HG03103 (cell line): ENCODE data around the gene HOXA2.

Experiments used
- ATAC-seq: cut with Tn5 transposase; IDR thresholded peaks from one replicate; pipeline ENCODE4 v1.9.1; 2021; ENCODE audit warnings: low read depth; ENCODE audit not compliant: unreplicated experiment

The HOXA2 gene

DNA sequence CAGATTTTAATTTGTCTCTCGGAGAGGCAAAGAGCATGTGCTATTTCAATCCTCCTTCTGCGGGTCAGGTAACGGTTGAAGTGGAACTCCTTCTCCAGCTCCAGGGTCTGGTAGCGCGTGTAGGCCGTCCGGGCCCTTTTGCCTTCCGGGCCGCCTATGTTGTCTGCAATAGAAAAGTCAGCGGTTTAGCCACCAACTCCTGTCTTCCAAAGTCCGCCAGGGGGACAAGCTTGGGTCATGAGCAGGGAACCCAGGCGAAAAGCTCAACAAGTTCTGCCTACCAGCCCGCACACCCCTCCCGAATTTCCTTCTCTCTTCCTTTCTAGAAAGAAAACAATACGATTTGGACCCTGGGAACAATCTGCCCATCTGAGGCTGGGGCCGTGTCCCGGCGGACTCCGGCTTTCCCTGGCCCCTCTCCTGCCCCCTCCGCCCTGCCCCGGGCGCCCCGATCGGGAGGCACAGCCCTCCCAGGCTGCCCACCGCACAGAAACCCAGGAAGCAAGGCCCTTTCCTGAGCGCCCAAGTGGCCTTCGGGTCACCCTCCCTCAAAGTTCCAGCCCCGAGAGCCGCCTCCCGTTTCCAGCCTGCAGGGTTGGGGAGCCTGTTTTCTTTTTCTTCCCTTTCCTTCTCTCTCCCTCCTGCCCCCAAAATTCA is 39.6 kb upstream of the HOXA2 start:
- ATAC-seq: no peak

DNA sequence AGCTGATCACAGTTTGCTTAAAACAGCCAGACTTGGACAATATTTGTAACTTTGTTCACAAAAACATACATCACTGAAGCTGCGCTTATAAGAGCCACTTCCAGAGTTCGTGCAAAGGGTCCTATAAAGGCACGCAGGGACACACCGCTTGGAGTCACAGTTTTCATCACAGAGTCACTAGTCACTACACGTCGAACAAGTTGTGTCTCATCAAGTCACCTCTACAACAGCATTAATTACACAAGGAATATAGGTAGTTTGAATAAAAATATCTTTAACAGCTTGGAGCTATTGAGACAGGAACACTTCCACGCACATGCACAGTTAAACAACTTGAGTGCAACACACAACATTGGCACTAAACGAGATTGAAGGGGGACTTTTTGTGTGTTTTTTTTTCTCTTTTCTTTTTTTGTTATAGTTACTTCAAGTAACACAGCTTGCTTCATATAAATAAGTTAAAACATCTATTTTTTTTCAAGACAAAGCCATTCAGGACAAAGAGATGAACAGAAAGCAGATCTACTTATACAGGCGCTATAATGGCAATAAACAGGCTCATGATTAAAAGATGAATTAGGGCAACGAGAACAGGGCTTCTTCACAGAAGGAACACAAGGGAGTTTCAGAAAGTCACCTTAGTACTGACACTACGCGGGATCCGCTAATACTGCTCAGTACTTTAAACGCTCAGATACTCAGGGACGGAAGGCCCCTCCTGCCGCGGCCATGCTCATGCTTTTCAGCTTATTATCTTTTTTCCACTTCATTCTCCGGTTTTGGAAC is 38.8 kb upstream of the HOXA2 start:
- no peak for ATAC-seq

DNA sequence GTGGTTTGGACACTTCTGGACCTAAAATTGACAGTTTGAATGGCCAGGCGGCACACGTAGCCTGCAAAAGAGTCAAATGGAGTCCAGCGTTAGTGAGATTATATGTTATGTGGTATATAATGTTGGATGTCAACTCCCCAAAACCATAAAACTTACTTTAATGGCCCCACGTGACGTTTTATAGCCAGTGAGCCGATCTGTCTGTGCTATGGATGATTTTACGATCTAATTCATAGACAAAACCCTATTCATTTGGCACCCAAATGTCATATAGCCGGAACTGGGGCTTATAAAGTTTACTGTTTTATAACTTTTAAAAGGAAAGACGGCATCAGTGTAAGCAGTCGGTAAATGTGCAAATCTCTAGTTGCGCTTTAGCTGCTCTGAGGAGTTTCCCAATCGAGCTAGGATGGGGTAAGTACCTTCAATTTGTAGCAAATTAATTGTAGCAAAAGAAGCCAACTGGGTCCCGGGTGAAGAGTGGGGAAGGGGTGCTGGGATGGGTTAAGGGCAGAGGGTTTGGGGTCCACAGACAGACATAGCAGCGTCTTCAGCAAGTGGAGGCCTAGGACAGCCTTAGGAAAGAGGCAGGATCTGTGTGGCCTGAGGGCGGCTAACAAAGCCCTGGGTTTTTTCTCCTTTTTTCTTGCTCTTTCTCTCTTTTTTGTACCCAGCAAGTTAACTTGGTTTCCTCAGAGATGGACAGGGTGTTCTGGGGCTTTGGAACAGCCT is 37.8 kb upstream of the HOXA2 start:
- no peak for ATAC-seq

DNA sequence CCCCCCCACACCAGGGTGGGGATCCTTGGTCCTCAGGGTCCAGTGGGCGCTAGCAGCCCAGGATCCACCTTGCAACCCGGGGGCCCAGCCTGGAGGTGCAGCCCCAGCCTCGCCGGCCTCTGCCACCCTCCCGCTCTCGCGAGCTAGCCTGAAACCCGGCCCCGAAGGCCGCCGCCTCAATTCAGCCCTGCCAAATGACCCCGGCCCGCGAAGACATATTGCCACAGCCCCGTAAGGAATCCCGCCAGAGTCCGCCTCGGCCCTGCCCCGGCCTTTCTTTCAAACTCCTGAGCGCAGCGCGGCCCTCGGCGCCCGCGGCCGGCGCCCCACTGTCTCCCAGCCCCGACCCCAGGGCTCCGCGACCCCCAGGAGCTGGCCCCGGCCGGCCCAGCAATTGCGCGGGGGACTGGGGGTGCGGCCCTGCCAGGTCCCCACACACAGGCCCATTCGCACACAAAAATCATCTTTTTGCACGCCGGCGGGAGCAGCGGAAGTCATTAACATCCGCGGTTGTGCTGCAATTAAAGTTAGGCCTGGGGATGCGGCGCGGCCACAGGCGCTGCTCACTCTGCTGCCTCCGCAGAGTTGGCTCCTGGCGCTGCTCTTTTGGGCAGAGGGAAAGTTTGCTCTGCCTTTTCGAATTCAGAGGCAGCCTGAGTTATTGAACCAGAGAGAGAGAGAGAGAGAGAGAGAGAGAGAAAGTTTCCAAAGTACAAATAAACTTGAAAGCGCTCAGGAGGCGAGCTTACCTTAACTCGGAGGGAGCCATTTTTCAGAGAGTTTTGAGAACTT is 37.0 kb upstream of the HOXA2 start:
- ATAC-seq: no peak

DNA sequence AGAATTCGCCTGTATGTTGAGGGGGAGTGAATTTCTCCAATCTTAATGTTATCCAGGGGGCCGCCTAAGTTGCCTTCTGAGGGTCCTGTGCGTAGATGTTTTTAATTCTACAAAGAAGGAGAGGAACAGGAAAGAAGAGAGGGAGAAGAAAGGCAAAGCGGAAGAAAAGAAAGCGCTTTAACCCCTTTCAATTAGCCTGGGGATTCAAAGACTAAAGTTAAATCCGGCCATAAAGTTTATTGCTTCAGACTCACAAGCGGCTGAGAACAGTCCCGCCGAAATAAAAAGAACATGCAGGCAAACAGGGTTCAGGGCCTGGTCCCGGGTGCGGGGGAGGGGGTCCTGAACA is 36.5 kb upstream of the HOXA2 start:
- ATAC-seq: no peak

DNA sequence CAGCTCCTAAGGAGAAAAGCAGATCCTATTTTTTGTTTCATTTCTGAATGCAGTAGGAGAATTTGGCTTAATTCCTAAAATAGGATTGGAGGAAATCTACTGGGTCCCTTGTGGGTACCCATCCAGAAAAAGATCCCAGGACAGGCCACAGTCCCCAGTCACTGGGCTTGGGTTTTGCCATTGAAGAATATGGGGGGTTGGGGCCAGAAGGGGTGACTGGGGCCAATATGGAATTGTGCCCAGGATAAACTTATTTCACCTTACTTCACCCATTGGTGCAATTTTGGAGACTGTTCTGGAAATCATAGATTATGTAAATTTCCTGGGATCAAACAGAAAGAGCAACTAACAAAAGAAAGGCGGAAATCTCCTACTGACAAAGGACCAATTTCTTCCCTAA is 36.0 kb upstream of the HOXA2 start:
- no peak for ATAC-seq

DNA sequence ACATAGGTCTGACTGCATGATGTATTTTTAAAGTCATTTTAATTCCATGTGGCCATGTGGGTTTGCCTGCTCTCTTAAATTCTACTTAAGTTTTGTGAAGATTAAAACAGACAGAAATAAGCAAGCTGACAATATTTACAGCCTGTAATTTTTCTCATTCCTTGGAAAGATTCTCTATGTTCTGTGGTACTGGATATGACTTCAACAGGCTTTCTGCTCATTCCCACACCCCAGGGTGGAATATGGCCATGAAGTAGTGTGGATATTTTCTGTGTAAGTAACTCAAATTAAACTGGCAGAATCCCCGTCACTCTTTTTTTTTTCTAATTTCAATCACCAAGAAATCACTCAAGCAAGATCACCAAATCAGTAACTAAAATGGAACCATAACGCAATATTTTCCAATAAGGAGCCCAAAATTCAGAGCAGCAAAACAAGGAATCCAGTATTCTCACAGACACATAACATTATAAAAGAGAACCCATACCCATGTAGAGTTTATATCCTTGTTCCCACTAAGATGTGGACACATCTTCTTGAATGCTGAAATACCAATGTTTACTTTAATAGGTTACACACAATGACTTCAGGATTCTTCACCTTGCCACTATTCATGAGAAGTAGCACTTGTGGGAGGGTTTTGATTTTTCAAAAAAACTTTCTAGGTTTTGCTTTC is 35.3 kb upstream of the HOXA2 start:
- ATAC-seq: no peak

DNA sequence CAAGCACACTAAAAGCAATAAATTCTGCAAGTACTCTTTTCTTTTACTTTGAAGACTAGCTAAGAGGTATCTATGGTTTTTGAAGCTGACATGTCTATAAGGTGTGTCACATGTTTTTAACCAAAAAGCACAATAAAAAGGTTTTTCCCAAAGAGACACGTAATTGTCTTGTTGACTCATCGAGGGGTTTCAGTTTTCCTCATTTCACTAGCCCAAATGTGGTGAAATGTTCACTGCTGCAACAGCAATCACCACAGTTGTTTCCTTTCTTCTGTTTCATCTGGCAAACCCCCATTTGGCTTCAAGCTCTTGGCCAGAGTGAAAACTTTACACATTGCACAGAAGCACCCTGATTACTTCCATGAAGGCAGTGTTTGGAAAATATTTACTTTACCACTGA is 31.9 kb upstream of the HOXA2 start:
- no peak for ATAC-seq

DNA sequence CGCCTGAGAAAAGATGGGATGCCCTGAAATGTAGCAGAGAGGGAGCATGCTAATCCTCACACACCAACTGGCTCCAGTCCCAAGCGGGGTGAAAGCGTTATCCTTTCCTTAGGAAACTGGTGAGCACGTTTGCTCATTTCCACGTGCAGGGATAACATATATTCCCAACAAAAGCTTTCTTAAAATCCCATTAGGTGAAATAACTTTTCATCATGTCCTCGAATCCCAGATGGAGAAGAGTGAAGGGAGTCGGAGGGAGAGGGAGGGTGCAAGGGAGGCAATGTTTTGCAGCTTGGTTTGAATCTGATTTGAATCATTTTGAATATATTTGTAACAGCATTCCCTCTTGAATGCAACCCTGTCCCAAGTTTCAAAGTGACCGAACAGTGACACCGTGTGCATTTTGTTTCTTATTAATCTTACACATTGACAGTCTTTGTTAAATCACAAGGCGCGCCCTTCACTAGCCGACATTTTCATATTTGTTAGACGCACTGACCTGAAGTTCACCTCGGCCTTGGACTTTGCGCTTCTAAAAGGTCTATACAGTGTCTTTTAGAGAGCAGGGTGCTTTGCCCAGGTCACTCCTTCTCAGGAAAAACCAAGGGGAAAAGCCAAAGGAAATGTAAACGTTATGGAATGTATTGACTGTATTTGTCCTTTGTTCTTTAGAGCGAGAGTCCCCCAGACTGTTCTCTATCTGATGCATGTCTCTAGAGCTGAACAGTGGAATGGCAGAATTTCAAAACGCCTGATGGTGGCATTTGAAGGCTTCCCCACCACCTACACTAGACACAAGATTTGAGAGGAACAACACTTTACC is 31.1 kb upstream of the HOXA2 start:
- ATAC-seq: no peak

DNA sequence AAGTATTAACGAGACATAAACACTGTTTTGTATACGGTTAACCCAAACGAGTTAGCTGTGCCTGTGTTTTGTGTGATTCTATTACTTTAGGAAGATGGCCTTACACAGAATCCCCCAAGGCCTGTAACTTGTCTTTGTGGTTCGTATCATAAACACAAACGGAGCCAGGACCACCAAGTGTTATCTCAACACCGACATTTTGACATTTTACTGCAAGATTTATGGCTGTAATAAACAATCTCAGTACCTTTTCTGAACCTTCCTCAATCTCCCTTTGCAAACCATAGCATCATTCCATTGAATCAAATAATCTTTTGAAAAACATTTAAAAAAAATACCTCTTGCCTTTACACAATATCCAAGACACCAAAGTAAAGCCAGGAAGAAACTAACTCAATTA is 30.5 kb upstream of the HOXA2 start:
- ATAC-seq: no peak

DNA sequence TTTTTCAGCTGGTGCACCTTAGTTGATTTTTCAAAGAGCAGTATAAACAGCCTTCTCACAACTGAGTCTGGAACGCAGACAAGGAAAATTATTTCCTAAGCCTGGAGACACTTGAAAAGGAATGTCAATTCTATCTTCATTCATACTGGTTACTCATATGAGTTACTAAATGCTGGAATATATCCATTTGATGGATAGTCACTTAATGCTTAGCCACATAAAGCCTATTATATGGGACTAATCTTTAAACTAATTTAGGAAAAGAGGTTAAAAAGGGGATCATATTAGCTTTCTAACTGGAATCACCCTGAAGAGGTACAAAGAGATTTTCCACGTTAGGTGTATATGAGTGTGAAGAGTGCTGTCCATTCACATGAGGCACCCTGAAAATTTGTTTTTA is 29.7 kb upstream of the HOXA2 start:
- ATAC-seq: no peak

DNA sequence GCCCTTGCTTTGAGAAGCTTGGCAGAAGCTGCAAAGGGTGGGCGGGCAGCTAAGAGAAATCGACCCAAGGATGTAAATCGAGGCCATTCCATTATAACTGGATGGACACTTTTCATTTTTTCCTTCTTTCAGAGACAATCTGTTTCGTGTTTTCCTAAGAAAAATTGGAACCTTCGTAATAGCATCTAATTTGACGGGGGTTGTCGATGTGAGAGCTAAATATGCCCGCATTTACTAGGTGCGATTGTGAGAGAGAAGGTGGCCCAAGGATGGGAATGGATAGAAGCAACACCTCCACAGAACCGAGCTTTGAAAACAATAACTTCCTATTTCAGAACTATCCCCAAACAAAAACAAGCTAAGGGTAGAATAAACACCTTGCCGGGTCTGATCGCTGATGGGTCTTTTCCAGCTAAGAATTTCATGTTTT is 28.9 kb upstream of the HOXA2 start:
- no peak for ATAC-seq

DNA sequence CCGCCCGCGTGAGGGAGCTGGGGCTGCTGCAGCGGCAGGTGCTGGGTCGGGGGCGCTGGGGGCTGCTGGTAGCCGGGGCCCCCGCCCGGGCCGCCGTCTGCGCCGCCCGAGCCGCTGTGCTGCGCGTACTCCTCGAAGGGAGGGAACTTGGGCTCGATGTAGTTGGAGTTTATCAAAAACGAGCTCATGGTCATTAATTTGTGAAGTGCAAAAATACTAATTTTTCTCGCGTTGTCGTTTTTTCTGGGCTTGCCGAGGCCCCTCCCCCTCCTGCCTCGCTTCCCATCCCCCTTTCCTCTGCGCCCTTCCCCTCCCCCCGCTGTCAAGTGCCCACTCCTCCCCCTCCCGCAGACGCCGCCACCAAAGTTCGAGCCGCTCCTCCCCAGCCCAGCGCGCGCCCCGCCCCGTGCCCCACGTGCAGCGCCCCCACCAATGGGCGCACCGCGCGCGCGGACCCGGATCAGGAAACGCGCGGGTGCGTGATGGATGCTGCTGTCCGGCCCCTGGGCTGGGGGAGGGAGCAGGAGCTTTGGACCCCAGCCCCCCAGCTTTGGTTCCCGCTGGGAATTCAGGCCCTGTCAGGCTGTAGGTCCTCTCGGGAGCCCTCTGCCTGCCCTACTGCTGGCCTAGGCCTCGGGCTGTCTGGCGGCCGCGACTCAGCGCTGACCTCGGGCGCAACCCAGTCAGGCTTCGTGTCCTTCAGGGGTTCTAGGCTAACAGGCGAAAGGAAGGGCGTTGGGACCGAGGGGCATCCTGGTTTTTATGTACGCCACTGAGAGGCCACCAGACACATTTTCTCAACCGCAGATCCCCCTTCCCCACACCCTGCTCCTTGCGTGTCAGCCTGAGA is 28.3 kb upstream of the HOXA2 start, which contains the start of gene HOXA4:
HOXA4 (minus strand) TSS at position 218 of the 850 bp plus-strand sequence; CDS start at position 194, 24 bp downstream.
- no peak for ATAC-seq

DNA sequence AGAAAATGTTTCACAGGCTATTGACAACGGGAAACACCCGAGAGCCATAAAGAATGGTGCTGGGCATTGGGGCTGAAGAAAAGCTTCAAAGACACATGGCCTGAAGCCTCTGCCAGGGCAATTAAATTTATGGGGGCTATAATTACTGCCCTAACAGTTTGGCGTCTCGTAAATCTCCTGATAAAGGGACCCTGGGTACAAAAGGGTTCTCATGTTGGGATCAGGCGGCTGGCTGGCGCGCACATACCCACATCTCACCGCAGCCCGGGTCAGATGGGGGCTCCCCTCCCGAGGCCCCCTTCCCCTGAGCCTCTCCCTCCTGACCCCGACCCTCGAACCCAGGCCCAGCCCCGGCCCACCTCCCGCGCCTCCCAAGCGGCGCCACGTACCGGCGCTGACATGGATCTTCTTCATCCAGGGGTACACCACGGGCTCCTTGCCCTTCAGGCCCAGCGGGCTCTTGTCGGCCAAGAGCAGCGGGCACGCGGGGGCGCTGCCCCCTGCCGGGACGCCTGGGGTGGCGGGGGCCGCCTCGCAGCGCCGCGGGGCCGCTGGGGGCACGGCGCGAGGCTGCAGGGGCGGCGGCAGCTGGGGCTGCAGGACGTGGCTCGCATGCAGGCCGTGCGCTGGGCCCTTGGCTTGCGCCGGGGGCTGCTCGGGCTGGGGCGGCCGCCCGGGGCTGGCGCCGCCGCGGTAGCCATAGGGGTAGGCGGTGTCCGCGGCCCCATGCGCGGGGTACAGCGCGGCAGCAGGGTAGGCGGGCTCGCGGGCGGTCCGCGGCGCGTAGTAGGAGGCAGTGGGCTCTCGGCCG is 27.5 kb upstream of the HOXA2 start:
- no peak for ATAC-seq

DNA sequence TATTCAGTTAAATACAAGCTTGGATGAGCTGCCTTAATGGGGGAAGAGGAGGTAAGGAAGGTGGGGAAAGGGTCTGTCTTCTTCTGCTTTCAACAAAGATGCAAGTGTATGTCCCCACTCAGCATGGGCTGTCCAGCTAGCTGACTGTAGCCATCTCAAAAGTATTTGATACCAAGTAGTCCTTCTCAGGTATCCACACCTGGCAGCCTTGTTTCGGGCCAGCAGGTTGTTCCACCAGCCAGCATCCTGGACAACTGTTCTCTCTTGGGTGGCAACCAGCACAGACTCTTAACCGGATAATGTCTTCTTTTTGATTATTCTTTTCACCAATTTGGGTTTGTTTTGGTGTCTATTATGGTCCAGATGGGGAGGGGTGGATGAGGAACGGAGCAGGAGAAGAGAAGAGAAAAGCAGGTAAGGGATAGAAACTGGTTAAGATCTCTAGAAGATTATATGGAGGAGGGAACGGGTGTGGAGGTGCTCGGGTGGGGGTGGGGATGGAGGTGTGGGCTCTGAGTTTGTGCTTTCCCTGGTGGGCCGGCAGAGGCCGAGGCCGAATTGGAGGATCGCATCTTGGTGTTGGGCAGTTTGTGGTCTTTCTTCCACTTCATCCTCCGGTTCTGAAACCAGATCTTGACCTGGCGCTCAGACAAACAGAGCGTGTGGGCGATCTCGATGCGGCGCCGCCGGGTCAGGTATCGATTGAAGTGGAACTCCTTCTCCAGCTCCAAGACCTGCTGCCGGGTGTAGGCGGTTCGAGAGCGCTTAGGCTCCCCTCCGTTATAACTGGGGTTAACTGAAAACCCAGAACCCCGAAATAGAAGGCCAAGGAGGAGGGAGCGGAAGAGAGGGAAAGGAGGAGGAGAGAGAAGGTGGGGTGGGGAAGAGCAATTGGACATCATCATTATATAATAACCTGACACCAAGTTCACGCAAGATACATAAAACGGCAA is 26.6 kb upstream of the HOXA2 start:
- ATAC-seq: no peak

DNA sequence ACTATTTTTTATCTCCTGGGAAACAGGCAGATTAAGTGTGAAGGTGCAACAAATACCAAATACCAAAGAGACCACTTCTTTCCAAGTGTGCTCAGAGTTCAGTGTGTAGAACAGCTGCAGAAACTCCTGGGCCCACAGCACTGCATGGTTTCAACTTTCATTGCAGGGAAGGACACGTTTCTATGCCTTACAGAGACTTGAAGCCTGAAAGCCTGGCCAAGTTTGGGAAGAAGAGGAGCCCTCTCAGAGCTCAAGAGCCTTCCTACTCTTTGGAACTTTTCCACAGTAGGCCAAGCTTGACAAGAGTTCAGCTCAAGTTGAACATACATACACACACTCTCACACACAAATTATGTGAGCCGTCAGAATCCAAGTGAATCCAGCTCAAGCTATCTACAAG is 25.6 kb upstream of the HOXA2 start:
- no peak for ATAC-seq
